CMK (cell line): ENCODE data around the gene CNTN3.

Source experiments
- DNase-seq: peaks from one replicate; pipeline ENCODE4 v3.0.0-alpha.2; 2010; ENCODE audit warnings: low read depth

Gene CNTN3

GRCh38 chr3:74607803-74608202 lies 6.7 kb downstream of the CNTN3 start:
- no peak for DNase-seq

DNA sequence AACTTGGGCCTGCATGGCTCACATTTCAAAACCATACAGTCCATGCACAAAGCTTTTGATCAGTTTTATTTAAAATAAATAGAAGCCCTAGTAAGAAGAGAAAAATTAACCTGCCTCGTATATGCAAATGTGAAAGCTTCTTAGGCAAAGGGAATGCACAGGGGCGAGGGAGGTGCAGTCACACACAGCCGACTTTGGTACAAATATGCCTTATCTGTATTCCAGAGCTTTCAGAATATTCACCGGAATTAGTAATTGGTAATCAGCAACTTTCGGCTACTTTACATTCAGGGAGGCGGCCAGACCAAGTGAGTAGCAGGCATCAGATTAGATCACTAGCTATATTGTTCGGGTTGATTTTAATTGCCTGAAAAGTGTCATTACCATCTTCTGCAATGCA lies 7.5 kb downstream of the CNTN3 start:
- no peak for DNase-seq

DNA sequence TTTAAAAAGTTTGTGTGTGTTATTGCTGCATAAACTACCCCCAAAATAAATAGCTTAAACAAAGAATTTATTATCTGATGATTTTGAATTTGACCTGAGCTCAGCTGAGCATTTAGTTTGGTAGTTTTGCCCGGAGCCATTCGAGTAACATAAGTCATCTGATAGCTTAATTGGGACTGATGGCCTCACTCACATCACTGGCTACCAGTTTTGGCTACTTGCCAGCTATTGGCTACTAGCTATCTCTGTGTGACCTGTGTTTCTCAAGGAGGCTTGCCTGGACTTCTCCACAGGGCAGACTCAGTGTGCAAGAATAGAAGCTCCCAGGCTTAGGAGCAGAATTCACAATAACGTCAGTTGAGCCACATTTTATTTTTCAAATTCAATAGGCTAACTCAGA lies 9.0 kb downstream of the CNTN3 start:
- DNase-seq, result no peak

- DNase-seq, result no peak
Measured at GRCh38 chr3:74603292-74603691, 11.2 kb downstream of the CNTN3 start.

DNA sequence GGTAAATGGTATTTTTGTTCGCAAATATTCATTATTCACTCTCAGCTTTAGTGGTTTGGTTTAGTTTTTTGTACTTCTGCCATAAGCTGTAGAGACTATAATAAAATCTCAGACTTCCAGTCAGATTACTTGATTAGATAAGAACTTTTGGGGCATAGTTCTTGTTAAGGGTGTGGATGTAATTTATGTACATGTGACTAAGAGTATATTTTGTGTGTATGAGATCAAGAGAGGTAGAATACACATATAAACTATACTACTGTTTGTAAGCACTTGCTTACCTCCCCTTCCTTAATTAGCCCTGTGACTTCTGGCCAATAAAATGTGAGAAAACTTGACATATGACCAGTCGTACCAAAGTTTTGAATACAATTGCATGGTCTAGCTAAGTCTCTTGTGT lies 12.0 kb downstream of the CNTN3 start:
- DNase-seq, result no peak

DNA sequence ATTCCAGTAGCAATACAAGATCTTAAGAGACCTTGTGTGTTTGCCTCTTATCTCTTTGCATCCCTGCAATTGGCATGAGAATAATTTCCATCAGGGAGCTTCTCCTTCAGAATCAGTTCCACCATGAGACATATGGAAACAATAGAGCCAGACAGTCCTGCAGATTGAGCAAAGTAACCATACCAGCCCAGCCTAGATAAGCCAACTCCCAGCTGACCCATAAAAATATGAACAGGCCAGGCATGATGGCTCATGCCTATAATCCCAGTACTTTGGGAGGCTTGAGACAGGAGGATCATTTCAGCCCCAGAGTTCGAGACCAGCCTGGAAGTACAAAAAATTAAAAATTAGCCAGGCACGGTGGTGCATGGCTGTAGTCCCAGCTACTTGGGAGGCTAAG lies 12.7 kb downstream of the CNTN3 start:
- no peak for DNase-seq

DNA sequence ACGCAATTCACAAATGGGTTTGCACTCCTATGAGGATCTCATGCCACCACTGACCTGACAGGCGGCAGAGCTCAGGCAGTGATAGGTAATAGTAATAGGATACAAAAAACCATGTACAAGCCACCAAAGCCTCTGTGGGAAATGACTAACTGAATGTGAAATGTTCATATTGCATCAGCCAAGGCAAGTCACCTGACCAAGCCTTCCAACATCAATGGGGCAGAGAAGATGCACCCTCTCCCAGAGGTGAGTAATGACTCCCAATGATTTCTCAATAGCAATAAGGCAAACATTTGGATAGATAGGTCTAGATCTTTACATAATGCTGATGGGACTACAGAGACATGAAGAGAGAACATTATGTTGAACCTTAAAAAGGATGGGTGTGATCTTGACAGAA lies 14.9 kb downstream of the CNTN3 start:
- DNase-seq, result no peak

- DNase-seq, result no peak
Measured at GRCh38 chr3:74593152-74593551, 21.3 kb downstream of the CNTN3 start.

DNA sequence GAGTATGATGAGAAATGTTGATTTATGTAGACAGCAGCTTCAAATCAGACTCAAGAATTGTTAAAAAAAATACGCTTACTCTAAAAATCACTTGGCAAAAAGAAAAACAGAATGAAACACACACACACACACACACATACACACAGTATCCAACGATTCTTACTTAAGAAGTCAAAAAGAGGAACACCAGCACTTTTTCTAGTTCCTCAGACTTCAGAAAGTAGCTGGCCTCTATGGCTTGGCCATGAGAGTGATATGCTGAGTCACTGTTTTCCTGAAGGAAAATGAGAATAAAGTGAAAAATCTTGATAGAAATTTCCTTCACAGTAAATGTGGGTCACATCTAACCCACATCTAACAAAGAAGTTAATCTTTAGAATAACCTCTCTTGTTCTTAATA lies 22.1 kb downstream of the CNTN3 start:
- DNase-seq, result peak; percentile 4

DNA sequence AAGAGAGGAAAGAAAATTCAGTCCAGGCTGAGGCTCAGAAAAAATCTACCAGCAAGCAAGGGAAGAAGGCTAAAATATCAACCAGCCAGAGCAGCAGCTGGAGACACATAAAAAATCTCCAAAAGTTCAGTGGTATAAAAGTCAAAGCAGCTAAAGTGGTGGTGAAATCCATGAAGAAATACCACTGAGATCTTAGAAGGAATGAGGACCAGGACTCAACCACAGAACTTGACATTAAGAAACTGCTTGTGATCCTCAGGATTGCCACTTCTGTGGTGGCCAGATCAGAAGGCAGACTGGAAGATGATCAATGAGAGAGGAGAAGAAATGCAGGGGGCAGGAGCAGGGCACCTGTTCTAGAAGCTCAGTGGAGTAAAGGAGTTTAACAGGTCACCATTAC lies 22.5 kb downstream of the CNTN3 start:
- DNase-seq, result no peak

- DNase-seq, result no peak
Measured at GRCh38 chr3:74591342-74591741, 23.1 kb downstream of the CNTN3 start.

DNA sequence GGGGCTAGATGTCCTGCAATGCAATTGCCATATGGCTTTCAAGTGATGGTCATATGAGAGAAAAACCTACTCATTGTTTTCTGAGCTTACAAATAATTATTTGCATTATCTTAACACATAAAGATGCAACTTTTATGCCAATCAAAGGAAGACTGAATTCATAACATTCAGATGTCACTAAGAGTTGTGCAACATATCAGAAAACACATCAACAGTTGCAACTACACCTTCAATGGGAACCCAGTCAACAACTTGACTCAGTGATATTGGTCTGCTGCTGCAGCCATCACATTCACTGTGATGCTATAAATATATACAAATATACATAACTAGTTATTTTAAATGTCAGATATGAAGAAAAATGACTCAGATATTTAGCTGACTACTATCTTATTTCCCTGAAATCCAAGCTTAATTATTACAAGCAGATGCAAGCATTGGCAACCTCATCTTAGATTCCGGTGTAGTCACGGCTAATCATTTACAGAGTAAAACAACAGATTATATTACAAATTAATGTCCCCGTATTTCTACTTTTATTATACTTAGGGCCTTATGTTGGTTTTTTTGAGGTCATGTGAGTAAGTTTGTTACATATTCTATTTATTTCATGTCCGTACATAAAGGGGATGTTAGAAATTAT lies 23.7 kb downstream of the CNTN3 start:
- DNase-seq, result no peak

DNA sequence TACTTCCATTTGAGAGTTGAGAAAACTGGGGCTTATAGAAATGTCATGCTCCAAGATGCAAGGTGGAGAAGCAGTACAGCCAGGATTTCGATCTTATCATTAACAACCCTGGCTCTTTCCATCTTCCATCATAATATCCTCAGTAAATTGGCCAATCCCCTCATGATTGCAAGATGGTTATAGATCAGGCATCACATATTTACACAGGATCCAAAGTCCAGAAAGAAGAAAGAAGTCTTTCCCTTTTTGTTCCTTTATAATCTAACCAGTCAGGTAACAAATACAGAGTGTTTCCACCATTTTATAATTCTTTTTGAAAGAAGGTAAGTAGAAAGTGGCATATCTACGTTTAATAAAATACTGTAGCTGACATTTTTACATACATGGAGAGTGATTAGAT lies 29.7 kb downstream of the CNTN3 start:
- no peak for DNase-seq

- no peak for DNase-seq
Measured at GRCh38 chr3:74582982-74583381, 31.5 kb downstream of the CNTN3 start.

- DNase-seq, result no peak
Measured at GRCh38 chr3:74575857-74576256, 38.6 kb downstream of the CNTN3 start.

DNA sequence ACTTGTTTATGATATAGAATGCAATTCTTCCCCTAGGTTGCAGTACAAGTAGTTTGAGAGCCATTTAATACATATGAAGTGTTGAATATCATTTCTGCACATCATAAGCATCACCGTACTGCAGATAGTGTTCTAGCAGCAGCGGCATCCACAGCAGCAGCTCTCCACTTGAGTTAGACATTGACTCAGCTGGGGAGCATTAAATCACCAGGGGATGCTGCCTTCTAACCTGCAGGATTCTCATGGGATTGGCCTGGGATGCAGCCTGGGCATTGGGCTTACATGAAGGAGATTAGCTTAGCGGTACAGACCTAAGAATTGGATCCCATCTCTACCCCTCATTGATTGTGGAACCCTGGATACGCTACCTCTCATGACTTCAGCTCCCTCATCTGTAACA lies 43.3 kb downstream of the CNTN3 start:
- DNase-seq, result no peak
